ENCODE results near the gene HOXB4.

HOXB4 gene

DNA sequence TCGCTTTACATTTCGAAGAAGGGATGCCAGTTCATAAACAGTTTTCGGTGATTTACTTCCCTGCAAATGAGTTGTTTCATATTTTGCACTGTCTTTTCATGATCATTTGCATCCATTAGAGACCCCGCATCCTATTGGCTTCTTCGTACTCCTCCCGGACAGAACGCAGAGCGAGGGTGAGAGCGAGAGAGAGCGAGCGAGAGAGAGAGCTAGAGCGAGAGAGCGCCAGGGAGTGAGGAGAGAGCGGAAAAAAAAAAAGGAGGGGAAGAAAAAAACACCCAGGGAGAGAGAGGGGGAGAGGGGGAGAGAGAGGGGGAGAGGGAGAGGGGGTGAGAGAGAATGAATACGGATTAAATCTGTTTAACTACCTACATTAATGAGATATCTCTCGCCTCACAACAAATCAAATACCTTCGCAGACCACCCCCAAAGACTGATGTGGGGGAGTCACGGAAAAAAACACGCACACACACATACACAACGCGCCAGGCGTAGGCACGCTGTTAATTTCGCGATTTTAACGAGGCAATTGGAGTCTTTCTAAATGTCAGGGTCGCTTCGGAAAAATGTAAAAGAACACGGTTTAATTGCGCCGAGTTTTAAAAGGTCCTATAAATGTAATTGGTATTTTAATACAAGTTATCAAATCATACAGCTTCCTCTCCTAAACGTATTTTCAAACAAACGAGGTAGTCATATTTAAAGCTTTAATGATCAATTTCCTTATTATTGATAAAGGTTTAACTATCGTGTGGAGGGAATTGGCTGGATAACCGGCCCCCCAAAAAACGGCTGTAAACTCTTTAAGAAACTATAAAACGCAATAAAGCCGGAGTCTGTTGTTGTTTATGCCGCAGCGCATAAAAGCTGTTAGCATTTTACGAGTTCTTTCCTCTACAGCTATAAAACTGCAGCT lies 37.2 kb upstream of the HOXB4 start, which contains the start of gene HOXB8:
TSS of gene HOXB8 (minus strand) at position 246 of the 916 bp plus-strand sequence. CDS start 588 bp downstream, outside the sequence.
- in situ Hi-C loops (cut with MboI; ENCODE audit: low sequenced_read_pairs) = no loop called here

DNA sequence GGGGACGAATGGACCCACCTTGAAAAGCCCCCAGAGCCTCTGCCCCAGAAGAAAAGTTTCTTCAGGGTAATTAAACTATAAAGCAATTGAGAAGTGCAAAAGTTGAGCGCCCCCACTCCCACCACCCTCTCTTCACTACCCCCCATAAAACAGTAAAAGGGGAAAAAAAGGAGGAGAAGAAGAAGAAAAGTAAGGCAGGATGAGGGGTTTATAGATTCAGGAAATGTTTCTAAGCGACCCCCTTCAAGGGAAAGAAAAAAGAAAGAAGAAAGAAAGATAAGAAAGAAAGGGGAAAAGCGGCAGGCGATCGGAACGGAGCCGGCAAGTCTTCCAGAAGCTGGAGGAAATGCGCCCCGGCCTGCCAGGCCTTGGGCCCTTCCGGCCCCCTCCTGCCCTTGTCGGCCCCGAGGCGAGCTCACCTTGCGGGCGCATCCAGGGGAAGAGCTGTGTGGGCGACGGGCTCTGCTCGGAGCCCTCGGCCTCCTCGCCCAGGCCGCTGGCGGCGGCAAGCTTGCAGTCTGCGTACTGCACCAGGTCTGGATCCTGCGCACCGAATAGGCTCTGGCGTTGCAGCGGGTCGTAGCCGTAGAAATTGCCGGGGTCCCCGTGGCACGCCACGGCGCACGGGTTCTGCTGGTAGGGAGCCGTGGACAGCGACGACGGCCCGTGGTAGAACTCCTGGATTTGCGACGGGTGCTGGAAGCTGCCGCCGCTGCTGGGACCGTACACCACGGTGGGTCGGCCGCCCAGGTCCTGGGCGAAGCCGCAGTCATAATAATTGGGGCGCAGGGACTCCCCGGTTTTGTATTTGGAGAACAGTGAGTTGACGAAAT lies 35.9 kb upstream of the HOXB4 start:
- in situ Hi-C loops (cut with MboI; ENCODE audit: low sequenced_read_pairs) = no loop called here

DNA sequence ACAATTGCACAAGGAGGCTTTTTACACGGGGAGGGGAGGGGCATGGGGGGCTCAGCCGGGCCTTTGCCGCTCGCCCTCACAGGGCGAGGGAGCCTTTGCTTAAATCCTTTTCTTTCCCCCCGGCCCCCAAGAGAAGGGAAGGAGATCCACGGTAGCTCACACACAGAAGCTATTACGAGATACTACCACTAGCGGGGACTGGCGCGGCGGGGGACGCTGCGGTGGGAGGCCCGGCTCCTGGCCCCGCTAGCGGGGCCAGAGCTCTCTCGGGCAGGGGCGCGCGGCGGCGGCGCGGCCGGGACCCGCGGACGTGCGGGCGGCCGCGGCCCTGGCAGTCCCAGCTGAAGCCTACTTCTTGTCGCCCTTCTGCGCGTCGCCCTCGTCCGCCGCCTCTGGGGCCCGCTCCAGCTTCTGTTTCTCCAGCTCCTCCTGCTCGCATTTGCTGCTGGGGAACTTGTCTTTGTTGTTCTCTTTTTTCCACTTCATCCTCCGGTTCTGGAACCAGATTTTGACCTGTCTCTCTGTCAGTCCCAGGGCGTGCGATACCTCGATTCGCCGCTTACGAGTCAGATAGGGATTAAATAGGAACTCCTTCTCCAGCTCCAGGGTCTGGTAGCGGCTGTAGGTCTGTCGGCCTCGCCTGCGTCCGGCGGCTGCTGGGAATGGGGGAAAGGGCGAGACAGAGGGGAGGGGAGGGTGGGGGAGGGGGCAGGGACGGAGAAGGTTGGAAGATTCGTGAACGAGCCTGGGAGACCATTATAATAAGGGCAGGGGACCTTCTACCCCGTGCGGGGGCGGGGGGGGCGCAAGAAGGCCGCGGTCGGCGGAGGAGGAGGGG lies 34.9 kb upstream of the HOXB4 start:
- in situ Hi-C loops (cut with MboI; ENCODE audit: low sequenced_read_pairs) = no loop called here

DNA sequence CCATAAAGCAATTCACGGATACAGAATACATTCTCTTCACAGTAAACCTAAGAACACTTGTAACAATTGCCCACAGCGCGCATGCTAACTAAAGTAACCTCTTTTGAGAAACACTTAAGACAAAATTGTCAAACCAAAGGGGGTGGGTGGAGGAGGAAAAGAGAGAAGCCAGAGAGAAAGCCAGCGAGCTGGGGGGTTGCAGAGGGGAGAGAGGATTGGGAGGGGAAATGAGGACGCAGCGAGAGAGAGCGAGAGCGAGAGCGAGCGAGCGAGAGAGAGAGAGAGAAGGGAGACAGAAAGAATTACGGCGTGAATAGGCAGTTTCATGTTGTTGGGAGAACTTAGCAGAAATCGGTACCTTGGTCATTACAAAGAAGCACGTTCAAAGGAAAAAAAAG lies 34.3 kb upstream of the HOXB4 start:
- in situ Hi-C loops (cut with MboI; ENCODE audit: low sequenced_read_pairs) = no loop called here

DNA sequence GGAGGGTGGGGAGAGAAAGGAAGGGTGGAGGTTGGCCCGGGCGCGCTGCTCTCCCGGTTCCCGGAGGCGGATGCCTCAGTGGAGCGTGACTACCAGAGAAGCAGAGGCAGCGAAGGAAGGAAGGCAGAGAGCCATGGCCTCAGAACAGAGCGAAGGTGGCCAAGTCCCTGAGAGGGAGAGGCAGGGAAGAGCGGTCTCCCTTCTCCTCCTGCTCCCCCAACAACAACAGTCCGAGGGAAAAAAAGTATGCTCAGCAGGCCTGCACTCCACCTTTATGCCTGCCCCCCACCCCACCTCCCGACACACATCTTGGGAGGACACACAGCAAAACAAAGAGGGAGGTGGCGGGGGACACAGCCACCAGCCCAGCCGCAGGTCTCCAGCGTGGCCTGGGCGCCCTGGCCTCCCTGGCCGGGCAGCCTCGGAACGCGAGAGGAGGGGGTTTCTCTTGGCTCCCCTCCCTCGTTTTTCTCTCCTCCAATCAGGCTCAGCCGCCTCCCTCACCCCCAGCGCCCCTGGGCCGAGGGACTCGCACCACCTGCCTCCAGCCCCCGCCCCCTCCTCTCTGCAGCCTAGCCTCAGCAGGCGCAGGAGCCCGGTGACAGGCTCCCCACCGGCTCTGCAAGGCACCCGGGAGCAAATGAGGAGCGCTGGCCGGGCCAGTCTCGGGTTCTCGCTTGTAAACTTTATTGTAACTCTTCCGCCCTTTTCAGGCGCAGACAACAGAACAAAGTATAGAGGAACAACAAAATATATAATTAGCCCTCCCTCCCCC lies 33.7 kb upstream of the HOXB4 start:
- in situ Hi-C loops (cut with MboI; ENCODE audit: low sequenced_read_pairs) = no loop called here

DNA sequence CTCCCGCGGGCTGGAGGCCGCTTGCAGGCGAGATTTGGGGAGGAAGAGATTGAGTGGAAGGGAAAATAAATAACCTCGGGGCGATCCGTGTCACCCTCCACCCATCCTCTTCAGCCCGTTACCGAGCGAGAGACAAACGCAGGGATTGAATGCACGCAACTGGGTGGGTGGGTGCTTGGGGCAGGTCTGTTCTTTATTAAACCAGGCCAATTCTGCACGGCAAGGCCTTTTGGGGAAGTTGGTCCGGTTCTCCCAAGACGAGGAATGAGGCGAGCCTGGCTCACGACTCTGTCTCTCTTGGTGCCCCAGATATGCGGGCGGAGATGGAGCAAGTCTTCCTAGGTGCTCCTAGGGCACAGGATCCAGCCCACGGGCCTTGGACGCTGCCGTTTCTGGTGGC lies 33.1 kb upstream of the HOXB4 start:
- in situ Hi-C loops (cut with MboI; ENCODE audit: low sequenced_read_pairs) = no loop called here

DNA sequence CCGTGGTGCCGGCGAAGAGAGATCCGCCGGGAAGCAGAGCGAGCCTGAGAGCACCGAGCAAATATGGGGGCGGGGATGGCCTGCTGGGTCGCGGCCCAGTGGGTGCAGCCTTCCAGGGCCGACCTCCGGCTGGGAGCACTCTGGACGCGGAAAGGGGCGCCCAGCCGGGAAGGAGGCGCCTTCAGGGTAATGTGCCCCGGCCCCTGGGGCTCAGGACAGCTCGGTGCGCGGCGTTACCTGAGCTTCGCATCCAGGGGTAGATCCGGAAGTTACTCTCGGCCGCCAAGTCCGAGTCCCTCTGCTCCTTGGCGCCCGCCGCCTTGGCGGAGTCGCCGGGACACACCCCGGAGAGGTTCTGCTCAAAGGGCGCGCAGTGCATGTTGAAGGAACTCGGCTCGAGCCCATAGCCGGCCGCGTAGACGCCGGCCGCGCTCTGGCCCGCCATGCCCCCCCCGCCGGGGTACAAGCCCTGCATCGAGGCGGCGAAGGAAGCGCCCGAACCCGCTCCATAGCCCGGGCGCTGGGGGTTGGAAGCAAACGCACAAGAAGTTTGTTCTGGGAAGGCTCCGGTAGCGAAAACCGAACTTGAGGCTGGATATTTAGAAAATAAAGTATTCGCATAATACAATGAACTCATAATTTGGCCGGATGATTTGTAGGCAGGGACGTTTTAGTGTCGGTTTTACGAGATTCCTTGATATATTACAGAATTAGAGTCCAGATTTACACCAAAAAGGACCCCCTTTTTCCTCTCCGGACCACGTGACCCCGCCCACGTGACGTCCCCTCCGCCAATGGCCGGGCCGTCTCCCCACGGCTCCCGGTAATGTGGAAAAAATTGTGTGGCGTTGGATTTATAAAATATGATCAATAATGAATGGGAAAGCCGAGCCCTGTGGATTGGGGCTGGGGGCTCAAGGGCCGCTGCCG lies 32.4 kb upstream of the HOXB4 start, which contains the start of gene HOXB7:
TSS of gene HOXB7 (minus strand) at position 736 of the 930 bp plus-strand sequence. CDS start at position 637, 99 bp downstream.
- in situ Hi-C loops (cut with MboI; ENCODE audit: low sequenced_read_pairs) = no loop called here

DNA sequence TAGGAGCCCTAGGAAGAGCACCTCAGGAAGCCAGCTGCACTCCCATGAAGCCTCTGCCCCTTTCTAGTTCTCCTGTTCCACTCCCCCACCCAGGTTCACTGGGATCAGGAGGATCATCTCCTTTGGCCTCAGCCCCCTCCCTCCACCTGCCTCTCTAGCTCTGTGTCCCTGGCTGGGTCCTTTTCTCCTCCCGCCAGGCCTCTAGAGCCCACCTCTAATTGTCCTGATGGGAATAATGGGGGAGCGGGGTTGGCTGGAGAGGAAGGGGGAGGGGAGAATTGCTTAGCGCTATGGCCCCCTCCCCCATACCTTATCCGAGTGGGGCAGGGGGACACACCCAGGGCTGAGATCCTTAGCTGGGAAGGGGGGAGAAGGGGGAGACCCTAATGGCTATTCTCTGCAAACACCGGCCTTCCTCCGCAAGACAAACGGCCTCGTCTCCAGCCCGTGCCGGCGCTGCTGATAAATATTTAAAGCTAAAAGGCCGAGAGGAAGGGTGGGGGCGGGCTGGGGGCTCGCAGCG lies 31.7 kb upstream of the HOXB4 start:
- in situ Hi-C loops (cut with MboI; ENCODE audit: low sequenced_read_pairs) = no loop called here

DNA sequence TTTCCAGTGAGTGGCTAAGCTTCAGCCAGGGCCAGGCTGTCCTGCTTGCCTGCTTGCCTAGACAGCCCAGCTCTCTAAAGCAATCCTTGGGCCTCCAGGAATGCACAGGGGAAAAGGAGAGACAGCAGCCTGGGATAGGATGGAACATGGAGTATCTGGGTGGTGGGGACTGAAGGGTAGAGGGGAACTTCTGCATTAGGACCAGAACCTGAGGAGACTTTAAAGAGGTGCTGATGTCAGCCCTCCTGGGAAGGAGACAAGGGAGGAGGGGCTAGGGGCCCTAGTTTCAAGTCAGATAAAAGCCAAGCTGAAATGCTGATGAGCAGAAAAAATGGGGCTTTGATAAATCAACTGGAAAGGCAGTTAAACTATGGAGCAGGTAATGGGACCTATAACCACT lies 30.9 kb upstream of the HOXB4 start:
- in situ Hi-C loops (cut with MboI; ENCODE audit: low sequenced_read_pairs) = no loop called here

DNA sequence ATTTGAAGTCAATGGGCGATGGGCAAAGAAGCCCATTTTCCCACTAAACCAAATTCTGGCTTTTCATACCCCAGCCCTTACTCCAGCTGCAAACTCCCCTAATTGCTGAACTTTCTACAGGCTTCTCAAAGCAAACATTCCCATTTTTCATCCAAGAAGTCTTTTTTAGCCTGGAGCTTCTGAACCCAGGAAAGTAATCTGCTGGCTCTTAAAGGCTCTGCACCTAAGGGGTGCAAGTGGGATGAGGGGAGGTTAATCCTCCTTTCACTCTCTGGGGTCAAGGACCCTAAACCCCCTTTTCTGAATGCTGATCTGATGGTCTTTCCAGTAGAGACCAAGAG lies 30.3 kb upstream of the HOXB4 start:
- in situ Hi-C loops (cut with MboI; ENCODE audit: low sequenced_read_pairs) = no loop called here

DNA sequence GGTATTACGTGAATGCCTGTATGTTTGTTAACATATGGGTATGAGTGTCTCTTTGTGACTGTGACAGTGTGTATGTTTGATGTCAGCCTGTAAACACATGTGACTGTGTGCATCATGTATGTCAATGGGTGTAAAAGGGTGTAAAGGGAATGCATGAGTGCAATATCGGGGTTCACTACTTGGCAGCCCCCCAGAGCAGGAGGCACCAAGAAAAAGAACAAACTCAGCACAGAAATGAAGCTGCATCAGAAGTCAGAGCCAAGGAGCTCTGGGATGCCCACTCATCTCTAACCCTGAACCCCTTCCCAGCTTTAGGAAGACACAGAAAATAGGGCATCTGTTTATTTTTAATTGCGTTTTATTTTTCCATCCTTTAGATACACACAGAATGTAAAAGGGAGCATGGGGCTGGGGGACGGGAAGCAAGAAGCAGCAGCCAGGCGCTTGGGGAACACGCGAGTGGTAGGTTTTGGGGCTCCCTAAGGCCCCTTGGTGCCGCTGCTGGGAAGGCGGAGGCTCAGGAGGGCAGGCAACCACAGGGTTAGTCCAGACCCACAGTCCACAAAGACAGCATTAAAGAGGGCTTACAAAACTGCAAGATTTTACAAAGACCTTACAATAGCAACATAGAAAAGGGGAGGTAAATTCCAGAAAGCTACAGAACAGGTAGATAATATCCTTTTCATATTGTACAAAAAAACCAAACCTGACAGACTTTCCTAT lies 28.9 kb upstream of the HOXB4 start:
- in situ Hi-C loops (cut with MboI; ENCODE audit: low sequenced_read_pairs) = no loop called here

DNA sequence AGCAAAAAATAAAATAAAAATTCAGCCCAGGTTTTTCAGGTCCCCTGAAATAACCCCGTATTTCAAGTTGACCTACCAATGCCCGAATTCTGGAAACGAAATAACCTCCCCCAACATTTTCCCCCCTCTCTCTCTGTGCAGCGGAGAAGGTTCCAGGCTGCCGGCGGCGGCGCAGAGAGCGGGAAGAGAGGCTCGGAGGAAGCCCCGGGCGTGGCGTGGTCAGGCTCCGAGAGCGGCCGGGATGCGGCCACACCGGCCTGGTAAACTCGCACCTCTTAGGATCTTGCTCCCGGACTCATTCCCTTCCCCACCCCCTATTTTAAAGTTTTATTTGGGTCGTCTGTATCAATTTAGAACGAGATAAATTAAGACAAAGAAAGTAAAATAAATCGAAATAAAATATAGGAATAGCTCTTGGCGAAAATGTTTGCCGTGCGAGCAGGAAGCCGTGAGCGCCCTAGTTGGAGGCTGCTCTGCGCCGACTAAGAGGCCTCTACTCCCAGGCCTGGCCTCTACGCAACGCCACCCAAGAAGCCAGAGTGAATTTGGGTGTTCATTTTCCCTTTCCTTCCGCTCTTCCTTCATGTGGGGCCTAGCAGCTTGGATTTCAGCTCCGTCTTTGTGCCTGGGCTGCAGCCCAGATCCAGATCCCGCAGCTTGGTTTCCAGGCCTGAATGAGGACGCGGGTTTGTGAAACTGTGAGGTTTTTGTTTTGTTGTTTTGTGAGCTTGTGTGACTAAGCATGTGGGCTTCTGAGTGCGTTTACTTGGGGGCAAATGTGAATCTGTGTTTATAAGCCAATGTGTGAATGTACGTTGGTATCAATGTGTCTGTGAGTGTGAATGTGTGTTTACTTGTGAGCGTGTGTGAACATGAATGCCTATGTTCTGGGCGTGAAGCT lies 28.1 kb upstream of the HOXB4 start:
- in situ Hi-C loops (cut with MboI; ENCODE audit: low sequenced_read_pairs) = no loop called here

DNA sequence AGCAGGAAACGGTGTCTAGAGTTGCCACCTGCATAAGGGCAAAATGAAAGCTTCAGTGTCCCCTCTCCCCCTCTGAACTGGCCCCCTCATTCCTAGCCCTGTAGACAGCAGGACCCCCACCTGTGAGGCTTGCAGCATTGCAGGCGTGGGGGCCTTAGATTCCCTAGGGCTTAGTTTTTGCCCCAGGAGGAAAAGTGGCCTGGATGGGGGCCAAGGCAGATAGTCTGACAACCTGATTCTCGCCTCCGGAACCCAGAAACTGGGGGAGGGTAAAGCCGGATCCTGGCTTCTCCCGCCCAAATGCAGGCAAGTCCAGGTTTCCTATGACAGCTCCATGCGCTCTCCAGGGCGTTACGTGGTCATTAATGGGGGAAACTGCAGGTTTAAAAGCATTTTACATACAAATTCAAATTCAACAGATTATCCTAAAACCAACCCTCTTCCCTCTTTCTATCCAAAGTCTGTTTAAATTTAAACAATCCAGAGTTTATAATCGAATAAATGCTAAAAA lies 27.3 kb upstream of the HOXB4 start:
- in situ Hi-C loops (cut with MboI; ENCODE audit: low sequenced_read_pairs) = no loop called here

DNA sequence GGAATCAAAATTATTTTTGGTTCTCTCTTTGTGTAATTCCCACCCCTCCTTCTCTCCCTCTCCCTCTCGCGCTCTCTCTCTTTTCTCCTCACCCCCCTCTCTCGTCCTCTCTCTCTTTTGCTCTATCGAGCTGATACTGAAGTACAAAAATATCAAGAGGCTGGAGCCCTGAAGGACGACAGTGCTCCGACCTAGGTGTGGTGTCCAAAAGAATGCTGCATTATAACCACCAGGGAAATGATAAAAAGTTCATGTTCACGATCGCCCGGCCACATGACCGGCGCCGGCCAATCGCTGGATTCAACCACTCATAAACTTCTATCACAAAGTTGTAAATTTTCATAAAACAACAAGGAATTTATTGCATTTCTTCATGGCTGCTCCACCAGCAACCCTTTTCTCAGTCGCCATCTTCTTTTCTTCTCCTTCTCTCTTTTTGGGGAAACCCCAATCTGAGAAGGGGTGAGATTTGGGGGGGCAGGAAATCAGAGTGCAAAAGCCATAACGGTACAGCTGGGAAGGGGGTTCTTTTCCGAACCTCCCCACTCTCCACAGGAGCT lies 26.7 kb upstream of the HOXB4 start, which contains the start of gene HOXB6:
TSS of gene HOXB6 (minus strand) at position 217 of the 560 bp plus-strand sequence. CDS start 6,836 bp downstream, outside the sequence.
- in situ Hi-C loops (cut with MboI; ENCODE audit: low sequenced_read_pairs) = no loop called here

DNA sequence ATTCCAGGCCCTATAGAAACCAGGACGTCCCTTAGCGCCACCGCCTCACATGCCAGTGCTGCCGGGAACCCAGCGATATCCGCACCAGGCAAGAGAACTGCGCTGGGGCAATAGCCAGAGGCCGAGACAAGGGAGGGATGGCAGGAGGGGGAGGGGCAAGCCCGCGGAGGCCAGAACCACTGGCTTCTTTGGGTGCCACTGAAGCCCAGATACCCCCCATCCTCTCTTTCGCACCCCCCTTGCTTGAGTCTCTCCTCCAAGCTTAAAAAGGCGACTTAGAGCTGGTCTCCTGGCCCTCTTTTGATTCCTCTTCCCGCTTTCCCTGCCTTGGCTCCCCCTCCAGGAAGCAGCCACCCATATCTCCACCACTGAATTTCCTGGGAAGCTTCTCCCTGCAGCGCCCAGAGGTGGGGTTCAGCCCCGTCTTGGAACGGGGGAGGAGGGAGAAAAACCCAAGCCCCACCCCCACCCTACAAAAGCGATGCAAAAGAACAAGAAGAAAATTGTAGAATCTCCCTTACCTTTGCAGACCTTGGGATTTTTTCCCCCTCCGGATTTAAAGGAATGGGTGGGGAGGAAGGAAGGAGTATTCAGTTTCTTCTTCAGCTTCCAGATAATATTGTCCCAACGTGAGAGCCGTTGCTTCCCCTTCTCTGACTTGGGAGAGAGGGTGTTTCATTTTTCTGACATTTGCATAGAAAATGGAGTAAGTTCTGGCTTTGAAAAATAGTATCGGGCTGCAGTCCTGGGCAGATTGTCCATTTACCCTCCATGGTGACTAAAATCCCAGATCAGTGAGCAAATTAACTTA lies 26.0 kb upstream of the HOXB4 start:
- in situ Hi-C loops (cut with MboI; ENCODE audit: low sequenced_read_pairs) = no loop called here

Data from HL-60/S4 treated with phorbol 12-myristate 13-acetate at 8.2 ng/mL for 4 days and 3 days (cell line).